ENCODE measurements around the gene ELF2. TPM values are rescaled to one million over a fixed set of nuclear protein-coding genes. Genes with fewer than 3 reads are reported as not detected.
"Not testable (repeated sequence)": the region's sequence is repeated elsewhere in the genome, so short reads cannot be mapped to it uniquely, and the experiment has no call there.

The ELF2 gene
- total RNA-seq, 1 donor from 2014 or later: 44.3 TPM

- no peak overlapping the region for H3K4me2 ChIP-seq
- H3K27ac ChIP-seq: no peak overlapping the region
- H3K9ac ChIP-seq: no peak overlapping the region
- Mint-ChIP-seq H3K27ac (no peak overlapping the region), H3K27me3 (ENCODE audit: insufficient read depth, low read depth) (peaks cover 5% of the 10 kb centered on the region), H3K36me3 (peaks cover 4% of the 10 kb centered on the region), H3K4me3 (no peak overlapping the region), H3K4me1 (peaks cover 21% of the 10 kb centered on the region), H3K9me3 (peaks cover 7% of the 10 kb centered on the region)
- peaks cover 4% of the 10 kb centered on the region for H3K4me1 ChIP-seq
- H3K27me3 ChIP-seq: peaks cover 4% of the 10 kb centered on the region
- no peak for TF ChIP-seq CTCF (IDR thresholded peaks at IDR 0.05)
- TF ChIP-seq EZH2 (IDR thresholded peaks at IDR 0.05): no peak
- TF ChIP-seq EZH2phosphoT487 (IDR thresholded peaks at IDR 0.05): no peak
- no peak for DNase-seq (ENCODE audit: low spot score)
- no peaks in the 10 kb centered on the region for H4K20me1 ChIP-seq (ENCODE audit: low read depth)
- H3K36me3 ChIP-seq: no peaks in the 10 kb centered on the region
- no peak overlapping the region for H3K4me3 ChIP-seq
- H2AFZ ChIP-seq (replicated peaks): no peak overlapping the region
- H3F3A ChIP-seq (ENCODE audit: low read depth): peaks cover 4% of the 10 kb centered on the region
- no peaks in the 10 kb centered on the region for H3K9me3 ChIP-seq (ENCODE audit: low read depth)
- peaks cover 5% of the 10 kb centered on the region for H3K79me2 ChIP-seq (ENCODE audit: low read depth)
These were observed 165.6 kb downstream of the ELF2 start for GRCh38 chr4:139011225-139011950.

- H3K9me3 ChIP-seq (ENCODE audit: low read depth): no peaks in the 10 kb centered on the region
- no peak overlapping the region for H3K4me3 Mint-ChIP-seq
- H3F3A ChIP-seq (ENCODE audit: low read depth): no peaks in the 10 kb centered on the region
- no peak for TF ChIP-seq EZH2phosphoT487 (IDR thresholded peaks at IDR 0.05)
- H2AFZ ChIP-seq (replicated peaks): no peak overlapping the region
- H3K9me3 Mint-ChIP-seq: peaks cover 7% of the 10 kb centered on the region
- H3K27me3 Mint-ChIP-seq (ENCODE audit: insufficient read depth, low read depth): peaks cover 2% of the 10 kb centered on the region
- peaks cover 3% of the 10 kb centered on the region for H3K36me3 Mint-ChIP-seq
- H3K4me3 ChIP-seq: no peak overlapping the region
- no peak overlapping the region for H3K27ac Mint-ChIP-seq
- H3K36me3 ChIP-seq: no peaks in the 10 kb centered on the region
- no peak overlapping the region for H3K9ac ChIP-seq
- H3K27ac ChIP-seq: no peak overlapping the region
- peaks cover 4% of the 10 kb centered on the region for H3K27me3 ChIP-seq
- no peak overlapping the region for H3K4me2 ChIP-seq
- no peak for DNase-seq (ENCODE audit: low spot score)
- H3K4me1 Mint-ChIP-seq: peaks cover 12% of the 10 kb centered on the region
- H3K79me2 ChIP-seq (ENCODE audit: low read depth): no peaks in the 10 kb centered on the region
- H4K20me1 ChIP-seq (ENCODE audit: low read depth): no peaks in the 10 kb centered on the region
- H3K4me1 ChIP-seq: no peaks in the 10 kb centered on the region
These were observed 167.3 kb downstream of the ELF2 start for GRCh38 chr4:139009702-139010101.

- not testable (repeated sequence) for H3K9ac ChIP-seq; H3K27me3 Mint-ChIP-seq (ENCODE audit: insufficient read depth, low read depth); H4K20me1 ChIP-seq (ENCODE audit: low read depth); H3K36me3 Mint-ChIP-seq; H3K4me3 Mint-ChIP-seq; H3K4me2 ChIP-seq; H3K4me1 Mint-ChIP-seq; H3F3A ChIP-seq (ENCODE audit: low read depth); H2AFZ ChIP-seq (replicated peaks); H3K27ac Mint-ChIP-seq; H3K36me3 ChIP-seq; H3K9me3 Mint-ChIP-seq; H3K27me3 ChIP-seq; H3K27ac ChIP-seq; DNase-seq (ENCODE audit: low spot score); H3K4me3 ChIP-seq; H3K79me2 ChIP-seq (ENCODE audit: low read depth); H3K4me1 ChIP-seq; H3K9me3 ChIP-seq (ENCODE audit: low read depth)
These were observed 168.7 kb downstream of the ELF2 start for GRCh38 chr4:139008278-139008677.

- Histone ChIP-seq H2AFZ (replicated peaks) (no peak overlapping the region), H3F3A (ENCODE audit: low read depth) (no peaks in the 10 kb centered on the region), H3K79me2 (ENCODE audit: low read depth) (no peaks in the 10 kb centered on the region), H3K4me3 (no peak overlapping the region), H3K27ac (no peak overlapping the region), H3K4me2 (no peak overlapping the region), H3K4me1 (no peaks in the 10 kb centered on the region), H4K20me1 (ENCODE audit: low read depth) (no peaks in the 10 kb centered on the region), H3K9me3 (ENCODE audit: low read depth) (no peaks in the 10 kb centered on the region), H3K36me3 (no peaks in the 10 kb centered on the region), H3K27me3 (no peaks in the 10 kb centered on the region), H3K9ac (no peak overlapping the region)
- TF ChIP-seq CTCF (IDR thresholded peaks at IDR 0.05) (no peak), EZH2phosphoT487 (IDR thresholded peaks at IDR 0.05) (no peak), EZH2 (IDR thresholded peaks at IDR 0.05) (no peak)
- DNase-seq (ENCODE audit: low spot score): no peak
- Mint-ChIP-seq H3K36me3 (peaks cover 3% of the 10 kb centered on the region), H3K27ac (no peak overlapping the region), H3K4me1 (no peaks in the 10 kb centered on the region), H3K4me3 (no peak overlapping the region), H3K27me3 (ENCODE audit: insufficient read depth, low read depth) (peaks cover 2% of the 10 kb centered on the region), H3K9me3 (peaks cover 7% of the 10 kb centered on the region)
These were observed 169.4 kb downstream of the ELF2 start for GRCh38 chr4:139007640-139008039.

Small RNA genes lying within 50 kb of the gene (small RNA-seq; reads per million reads assigned to genes)
- gene RF00017 (not detected), gene RF00019 (not detected), gene RN7SL382P (not detected), gene RNU6-531P (not detected)

Other genes with a start within 250 kb of the ELF2 start
- gene NOCT, start 161.4 kb downstream of the ELF2 start, total RNA-seq (ENCODE audit: low replicate concordance): 5.7 and 9.9 TPM in 2 replicates
- gene MGARP, start 103.0 kb upstream of the ELF2 start, total RNA-seq (ENCODE audit: low replicate concordance): 2.5 and 5.1 TPM in 2 replicates
- gene NAA15, start 124.3 kb upstream of the ELF2 start, total RNA-seq (ENCODE audit: low replicate concordance): 47.2 and 69.0 TPM in 2 replicates
- 27.0 and 40.6 TPM in 2 replicates for gene NDUFC1, start 125.3 kb upstream of the ELF2 start, total RNA-seq (ENCODE audit: low replicate concordance)